HG03460 (cell line): ENCODE data around the gene AK1.

ENCODE experiments used
- ATAC-seq: cut with Tn5 transposase; IDR thresholded peaks from one replicate; pipeline ENCODE4 v1.9.1; 2021; ENCODE audit not compliant: unreplicated experiment

Gene AK1

DNA sequence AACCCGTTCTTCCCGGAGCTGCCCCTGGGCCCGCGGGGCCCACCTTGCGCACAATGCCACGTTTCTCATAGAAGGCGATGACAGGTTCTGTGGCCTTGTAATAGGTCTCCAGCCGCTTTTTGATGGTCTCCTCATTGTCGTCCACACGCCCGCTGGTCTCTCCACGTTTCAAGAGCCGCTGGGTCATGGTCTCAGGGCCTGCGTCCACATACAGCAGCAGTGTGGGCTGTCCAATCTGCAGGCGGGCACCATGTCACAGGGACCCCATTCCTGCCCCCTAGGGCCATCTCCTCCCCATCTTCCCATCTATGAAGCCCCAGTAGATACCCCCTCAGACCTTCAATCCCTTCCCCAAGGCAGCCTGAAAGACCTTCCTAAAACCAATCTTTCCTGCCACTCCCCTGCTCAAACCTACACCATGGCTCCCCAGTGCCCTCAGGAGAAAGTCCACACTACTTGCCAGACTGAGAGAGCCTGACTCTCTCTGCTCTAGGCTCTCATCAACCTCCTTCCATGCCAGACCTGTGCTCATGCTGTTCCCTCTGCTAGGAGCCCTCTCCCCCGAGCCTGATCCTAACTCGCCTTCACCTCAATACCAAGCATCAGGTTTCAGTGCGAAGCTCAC, 9.1 kb downstream of the AK1 start:
- no peak for ATAC-seq

DNA sequence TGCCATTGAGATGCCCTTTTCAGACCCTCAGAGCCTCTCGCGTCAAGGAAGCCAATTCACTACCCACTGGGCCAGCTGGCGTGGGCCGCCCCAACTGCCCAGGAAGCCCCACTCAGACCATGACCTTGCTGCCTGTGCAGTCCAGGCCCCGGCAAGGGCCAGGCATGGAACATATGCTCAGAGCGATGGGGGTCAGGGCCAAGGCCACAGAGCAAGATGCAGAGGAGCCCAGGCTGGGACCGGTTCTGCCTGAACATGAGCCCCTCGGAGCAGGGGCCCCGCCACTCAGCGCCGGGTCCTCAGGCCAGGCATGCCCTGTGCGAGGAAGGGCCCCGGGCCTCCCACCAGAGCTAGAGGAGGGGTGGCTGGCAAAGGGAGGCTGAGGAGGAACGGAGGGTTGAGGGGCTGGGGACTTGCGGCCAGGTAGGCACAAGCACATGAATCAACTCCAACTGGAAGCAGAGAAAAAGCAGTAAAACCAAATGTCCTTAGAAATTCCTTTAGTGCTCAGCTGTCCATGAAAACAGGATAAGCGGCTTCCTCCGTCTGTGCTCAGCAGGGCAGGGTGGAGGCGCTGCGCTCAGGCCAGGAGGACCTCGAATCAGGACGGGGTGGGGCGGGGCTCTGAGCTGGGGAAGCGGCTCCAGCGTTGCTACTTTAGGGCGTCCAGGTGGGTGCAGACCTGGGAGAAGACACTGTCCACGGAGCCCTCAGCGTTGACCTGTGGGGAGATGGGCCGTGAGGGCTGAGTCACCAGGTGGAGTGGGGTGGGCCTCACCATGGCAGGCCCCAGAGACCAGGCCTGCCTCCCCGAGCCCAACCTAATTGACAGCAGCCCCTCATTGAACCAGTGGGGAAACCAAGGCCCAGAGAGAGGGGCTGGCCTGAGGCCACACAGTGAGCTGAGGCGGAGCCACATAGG, 9.9 kb downstream of the AK1 start:
- no peak for ATAC-seq

DNA sequence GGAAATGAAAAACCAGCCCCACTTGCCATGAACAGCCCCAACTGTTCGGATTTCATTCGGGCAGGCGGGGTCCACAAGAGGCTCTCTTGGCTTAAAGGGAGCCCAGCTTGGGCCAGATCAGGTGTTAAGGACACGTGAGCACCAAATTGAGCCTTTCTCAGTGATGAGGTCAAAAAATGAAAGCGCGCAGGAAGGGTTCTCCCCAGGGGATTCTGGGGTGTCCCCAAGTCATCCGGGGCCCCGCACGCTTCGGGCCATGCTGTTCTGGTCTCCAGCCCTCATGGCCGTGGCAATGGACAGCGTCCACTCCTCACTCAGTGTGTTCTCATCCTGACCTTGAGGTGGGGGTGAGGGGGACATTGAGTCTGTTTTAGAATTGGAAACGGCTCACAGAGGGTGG, 10.9 kb downstream of the AK1 start:
- ATAC-seq: no peak

DNA sequence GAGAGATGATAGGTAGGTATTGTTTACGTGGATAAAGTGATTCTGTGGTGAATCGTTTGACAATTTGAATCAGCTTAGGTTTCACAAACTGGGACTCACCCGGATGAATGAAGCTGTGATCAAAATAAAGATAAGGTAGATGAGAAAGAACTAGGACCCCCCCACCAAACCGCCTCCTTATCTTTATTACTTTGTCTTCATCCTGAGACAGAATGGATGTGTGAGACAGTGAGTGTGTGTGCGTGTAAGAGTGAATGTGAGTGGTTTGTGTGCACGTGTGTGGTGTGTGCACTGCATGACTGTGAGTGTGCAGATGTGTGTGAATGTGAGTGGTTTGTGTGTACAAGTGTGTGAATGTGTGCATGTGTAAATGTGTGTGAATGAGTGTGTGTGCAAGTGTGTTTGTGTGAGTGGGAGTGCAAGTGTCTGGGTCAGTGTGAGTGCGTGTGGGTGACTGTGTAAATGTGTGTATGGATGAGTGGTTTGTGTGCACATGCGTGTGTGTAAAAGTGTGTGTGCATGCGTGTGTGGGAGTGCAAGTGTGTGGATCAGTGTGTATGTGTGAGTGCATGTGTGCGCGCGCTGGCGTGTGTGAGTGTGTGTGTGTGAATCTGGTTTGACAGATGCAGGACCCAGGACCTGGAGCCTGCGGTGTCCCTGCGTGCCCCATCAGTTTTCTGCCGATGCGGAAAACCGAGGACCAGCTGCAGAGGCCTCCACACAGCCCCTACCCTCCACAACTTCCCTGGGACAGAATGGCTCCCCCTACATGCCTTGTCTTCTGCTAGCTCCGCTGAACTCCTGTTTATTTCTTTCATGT, 11.6 kb downstream of the AK1 start:
- no peak for ATAC-seq

DNA sequence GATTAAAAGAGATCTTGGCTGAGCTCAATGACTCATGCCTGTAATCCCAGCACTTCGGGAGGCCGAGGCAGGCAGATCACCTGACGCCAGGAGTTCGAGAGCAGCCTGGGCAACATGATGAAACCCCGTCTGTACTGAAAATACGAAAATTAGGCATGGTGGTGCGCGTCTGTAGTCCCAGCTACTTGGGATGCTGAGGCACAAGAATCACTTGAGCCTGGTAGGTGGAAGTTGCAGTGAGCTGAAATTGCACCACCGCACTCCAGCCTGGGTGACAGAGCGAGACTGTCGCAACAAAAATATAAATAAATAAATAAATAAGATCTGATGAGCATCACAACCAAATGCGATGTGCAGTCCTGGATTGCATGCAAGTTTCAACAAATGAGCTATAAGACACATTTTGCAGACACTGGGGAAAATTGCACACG, 14.3 kb downstream of the AK1 start:
- ATAC-seq: no peak

DNA sequence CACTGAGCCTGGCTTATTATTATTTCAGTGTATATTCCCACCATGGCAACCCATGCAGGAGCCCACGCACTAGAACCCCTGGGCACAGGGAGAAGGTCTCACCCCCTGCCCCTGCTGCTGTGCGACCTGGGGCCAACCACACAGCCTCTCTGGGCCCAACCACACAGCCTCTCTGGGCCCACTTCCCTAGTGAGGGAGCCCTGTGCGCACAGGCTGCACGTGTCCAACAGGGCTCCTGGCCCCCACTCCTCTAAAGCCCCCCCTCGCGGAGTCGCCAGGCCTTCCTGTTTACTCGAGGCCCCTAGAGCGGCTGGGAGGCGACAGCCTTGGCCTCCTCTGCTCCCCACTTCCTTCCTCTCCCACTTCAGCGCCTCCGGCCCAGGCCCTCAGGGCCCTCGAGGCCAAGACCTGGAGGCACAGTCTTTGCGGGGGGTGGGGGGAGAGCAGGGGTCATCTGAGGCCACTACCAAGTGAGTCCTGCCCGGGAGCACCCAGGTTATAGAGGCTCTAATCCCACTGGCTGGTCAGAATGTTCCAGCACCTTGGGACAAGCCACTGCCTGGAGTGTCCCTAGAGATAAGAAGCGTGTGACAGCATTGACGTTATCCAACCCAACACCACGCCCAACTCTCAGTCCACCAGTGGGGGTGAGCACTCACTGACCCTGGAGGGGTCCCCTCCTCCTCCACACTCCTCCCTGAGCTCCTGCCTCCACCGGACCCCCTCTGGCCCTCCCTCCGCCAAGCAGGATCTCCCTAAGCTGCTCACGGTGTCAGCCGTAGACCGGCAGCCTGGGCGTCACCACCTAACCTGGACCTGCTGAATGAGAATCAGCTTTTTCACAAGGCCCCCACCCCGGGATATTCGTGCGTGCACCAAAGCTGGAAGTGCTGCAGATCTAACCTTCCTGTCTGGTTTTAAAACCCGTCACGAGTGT, 15.1 kb downstream of the AK1 start:
- ATAC-seq: no peak

DNA sequence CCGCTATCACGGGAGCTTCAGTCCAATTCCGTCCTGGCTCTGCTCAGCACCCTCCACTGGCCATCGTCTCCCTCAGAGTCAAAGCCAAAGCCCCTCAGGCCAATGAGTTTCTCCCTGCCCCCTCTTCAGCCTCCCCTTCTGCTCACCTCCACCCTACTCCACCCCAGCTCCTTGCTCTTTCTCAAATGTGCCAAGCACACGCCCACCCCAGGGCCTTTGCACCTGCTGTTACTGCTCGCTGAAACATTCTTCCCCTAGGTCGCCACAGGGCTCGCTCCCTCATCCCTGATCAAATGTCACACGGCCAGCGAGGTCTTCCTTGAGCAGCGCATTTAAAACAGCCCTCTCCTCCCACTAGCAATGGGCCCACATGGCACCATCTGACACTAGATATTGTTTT, 16.7 kb downstream of the AK1 start:
- ATAC-seq: no peak

DNA sequence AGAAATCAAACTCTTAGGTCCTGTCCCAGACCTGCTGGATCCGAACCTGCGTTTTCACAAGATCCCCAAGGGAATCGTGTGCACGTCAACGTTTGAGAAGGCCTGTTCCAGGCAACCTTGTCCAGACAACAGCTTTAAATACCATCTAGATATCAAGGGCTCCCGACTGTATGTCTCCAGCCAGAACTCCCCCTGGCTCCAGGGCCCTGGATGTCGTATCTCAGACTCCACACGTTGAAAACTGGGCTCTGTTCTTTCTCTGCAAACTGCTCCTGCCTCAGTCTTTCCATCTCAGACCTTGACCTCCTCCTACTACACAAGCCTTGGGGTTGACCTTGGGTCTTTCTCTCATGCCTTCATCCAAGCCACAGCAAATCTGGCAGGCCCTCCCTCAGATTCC, 17.2 kb downstream of the AK1 start:
- no peak for ATAC-seq

DNA sequence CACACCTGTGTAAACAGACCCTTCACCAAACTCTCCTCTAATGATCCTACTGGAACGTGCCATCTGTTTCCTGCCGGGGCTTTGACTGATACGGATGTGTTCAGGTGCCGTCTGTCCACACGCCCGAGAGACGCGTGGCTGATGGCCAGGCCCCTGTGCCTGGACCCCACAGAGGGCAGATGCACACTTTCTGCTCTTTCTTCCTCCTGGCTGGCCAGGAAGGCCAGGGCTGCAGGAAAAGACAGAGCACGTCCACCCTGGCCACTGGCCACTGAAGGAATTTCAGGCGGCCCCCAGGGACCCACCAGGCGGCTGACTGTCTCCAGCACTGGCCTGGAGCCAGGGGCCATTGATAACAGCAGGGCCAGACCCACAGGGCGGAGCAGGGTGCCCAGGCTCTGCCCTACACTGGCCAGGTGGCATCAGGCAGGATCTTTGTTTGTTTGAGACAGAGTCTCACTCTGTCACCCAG, 19.4 kb downstream of the AK1 start:
- ATAC-seq: no peak

DNA sequence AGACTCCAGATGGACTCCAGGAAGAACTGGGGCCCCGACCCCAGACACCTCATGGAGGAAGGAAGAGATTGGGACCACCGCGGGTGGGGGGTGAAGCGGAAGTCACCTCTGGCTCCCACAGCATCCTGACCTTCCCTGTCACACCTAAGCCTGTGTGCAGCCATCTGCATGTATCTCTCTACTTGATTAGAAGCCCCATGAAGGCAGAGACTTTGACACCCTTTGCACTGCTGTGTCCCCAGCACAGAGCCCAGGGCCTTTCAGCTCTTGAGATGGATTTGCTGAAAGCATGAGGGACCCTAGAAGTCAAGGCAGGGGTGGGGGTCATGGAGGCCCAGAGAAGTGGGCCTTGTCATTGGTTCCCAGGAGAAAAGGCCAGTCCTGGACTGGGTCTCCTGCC, 20.2 kb downstream of the AK1 start:
- ATAC-seq: no peak

DNA sequence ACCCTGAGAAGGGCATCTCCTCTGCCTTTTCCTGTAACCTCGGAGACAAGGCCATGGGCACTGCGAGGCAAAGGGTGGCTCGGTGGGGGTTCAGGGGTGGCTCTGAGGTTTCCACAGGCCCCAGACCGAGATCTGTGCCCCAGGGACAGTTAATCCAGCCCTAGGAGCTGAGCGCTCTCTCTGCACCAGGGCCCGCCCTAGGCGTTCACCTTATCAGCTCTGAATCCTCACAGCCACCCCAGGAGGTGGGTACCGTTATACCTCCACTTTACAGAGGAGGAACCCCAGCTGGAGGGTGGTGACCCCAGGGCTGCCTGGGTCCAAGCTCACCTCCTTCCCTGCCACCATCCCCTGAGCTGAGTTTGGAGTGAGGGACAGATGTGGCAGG, 20.8 kb downstream of the AK1 start:
- no peak for ATAC-seq

DNA sequence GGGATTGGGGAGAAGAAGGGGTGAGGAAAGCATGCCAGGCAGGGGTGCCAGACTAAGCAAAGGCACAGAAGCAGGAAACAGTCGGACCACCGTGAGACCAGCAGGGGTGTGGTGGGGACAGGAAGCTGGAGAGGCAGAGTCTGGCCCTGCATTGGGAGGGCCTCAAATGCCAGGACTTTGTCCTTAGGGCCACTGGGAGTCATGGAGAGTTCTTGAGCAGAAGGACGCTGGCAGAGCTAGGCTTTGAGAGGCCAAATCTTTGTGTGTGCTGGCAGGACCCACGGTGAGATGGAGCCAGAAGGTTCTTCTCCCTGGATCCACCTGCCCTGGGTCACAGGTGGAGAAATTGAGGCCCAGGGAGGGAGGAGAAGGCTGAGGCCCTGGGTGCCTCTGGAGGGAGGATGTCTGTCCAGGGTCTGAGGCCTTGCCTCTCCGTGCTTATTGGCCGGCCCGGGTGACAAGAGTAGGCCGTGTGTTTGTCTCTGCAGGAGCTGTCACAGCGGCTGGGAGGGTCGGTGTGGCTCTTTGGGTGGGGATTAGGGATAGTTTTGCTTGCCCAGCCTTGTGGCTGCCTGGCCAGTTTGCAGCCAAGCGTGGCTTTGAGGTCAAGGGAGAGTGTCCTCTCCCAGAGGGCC, 21.3 kb downstream of the AK1 start:
- no peak for ATAC-seq

DNA sequence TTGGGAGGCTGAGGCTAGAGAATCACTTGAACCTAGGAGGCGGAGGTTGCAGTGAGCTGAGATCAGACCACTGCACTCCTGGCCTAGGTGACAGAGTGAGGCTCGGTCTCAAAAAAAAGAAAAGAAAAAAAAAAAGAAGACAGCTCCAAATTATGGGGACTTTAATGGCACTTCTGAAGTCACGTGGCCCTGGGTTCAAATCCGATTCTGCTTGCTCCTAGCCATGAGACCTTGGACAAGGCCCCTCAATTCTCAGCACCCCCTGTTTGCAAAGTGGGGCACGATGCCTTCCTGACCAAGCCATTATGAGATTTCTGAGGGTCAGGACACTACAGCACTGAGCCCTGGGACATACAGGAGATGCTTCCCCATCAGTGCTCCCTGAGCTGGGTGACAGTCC, 22.0 kb downstream of the AK1 start:
- ATAC-seq: no peak

DNA sequence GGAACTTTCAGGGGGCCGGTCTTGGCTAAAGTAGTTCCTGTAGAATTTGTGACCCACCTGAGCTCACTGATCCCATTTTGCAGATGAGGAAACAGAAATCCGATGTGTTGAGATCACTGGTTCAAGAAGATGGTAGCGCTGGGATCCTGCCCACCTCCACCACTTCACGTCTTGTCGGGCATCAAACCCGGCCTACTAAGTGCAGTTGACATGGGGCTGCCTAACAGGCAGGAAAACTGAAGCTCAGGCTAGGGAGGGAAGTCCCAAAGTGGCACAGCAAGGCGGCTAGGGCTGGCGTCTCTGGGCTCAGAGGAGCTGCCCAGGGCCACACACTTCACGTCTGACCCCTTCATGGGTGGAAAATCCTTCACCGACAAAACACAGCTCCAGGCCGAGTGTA, 22.5 kb downstream of the AK1 start:
- ATAC-seq: no peak

DNA sequence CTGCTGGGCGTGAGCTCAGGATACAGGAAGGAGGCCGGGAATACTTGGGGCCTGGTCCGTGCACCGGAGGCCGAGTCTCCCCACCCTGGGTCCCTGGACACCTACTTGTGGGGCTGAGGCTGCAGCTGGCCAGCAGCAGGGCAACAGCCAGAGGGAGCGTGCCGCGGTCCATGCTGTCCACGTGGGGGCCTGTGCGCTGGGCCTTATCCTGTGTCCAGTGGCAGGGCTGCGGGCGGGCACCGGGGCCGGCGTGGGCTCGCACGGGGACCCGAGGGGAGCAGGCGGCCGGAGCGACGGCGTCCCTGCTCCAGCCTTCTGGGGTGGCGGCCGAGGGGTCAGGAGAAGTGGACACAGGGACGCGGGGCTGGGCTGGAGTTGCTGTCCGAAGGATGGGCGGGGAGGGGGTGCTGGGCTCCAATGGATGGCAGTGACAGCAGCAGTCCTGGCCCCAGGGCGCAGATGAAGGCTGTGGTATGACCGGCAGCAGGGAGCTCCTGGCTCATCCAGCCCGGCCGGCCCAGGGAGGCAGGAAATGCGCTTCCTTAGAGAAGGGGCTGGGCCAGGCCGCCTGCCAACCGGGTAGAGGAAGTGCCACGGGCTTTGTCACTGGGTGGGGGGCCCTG, 23.2 kb downstream of the AK1 start, which contains the start of gene ENG:
ENG (minus strand) TSS at position 475 of the 623 bp plus-strand sequence; CDS start at position 172, 303 bp downstream.
- no peak for ATAC-seq

DNA sequence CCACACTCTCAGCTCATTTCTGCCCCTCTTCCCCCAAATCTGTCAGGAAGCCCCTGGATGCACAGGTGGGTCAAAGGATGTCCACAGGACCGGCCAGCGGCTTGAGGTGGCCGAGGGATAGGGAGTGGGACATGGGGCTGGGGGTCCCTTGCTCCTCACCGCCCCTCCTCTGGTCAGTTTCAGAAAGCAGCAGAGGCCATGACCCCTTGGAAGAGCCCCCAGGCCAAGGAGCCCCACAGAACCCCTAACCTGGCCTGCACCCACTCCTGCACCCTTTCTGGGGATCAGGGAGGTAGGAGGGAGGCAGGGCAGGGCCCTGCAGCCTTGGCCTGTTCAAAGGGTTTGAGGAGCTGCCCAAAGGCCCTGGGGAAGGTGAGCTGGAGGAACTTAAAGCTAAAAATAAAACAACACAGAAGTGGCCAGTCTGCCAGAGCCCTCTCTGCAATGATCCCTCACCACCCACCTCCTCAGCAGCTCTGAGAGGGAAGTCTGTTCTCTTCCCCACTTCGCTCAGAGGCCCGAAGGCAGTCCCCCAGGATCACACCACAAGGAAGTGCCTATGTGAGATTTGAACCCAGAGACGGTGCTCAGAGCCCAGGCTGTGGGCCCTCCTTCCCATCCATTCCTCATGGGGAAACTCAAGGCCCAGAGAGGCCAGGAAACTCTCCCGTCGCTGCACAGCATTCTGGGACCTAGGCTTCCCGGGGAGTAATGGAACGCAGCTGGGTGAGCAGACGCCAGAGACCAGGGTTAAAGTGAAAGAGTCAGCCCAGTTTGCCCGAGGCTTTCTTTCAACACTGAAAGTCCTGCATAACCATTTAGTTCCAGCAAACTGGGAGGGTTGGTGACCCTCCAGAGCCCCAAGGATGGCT, 23.9 kb downstream of the AK1 start:
- no peak for ATAC-seq

DNA sequence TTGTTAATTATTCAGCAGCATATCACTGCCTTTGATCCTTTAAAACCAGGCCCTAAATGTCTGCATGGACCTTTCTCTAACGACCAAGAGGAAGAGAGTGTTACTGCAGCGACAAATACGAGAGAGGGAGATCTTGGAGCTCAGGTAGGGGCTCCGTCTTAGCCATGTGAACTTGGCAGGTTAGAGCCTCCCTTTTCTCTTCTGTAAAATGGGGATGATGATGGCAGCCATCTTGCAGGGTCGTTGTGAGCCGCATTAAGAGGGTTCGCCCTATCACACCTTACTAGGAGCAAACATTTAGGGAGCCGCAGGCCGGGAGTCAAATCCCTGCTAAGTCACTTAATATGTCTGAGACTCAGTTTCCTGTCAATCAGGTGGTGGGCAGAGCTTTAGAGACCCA, 24.6 kb downstream of the AK1 start:
- ATAC-seq: no peak

DNA sequence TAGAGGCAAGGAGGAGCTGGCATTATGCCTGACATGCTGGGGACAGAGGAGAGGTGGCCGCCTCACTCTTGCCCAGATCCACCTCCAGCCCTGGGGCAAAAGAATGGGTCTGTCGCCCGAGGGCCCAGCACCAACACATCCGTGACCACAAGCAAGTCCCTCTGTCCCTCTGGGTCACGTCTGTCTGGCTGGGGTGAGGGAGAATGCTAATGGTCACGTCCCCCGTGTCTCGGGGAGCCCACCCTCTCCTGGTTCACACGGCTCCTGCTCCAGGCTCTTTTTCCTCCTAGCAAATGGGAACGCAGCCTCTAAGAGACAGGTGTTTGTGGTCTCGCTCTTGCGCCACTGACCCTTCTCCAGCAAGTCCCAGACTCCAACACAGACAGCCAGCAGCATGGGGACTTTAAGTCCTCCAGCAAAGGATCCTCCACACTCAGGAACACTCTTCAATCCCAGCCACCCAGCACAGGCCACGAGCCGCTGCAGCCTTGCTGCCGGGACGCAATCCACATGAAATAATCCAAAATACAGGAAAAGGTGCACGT, 27.1 kb downstream of the AK1 start:
- no peak for ATAC-seq
